HG03108 (cell line): ENCODE data around the gene TMEM89.

Experiments
- ATAC-seq: cut with Tn5 transposase; IDR thresholded peaks from one replicate; pipeline ENCODE4 v1.9.1; 2021; ENCODE audit warnings: moderate library complexity; ENCODE audit not compliant: unreplicated experiment

TMEM89 gene

GRCh38 chr3:48644898-48645760 is 23.6 kb upstream of the TMEM89 start:
- no peak for ATAC-seq

- no peak for ATAC-seq
These were observed 21.0 kb upstream of the TMEM89 start for GRCh38 chr3:48642605-48643004.

GRCh38 chr3:48641396-48641795 is 19.8 kb upstream of the TMEM89 start:
- no peak for ATAC-seq

- ATAC-seq = no peak
These were observed 18.5 kb upstream of the TMEM89 start for GRCh38 chr3:48639944-48640606.

GRCh38 chr3:48637305-48637704 is 15.7 kb upstream of the TMEM89 start:
- ATAC-seq = no peak

GRCh38 chr3:48636149-48636655 is 14.6 kb upstream of the TMEM89 start:
- ATAC-seq = no peak

- peak; percentile 88 for ATAC-seq
These were observed 13.9 kb upstream of the TMEM89 start, which contains the start of gene SLC26A6 for GRCh38 chr3:48635222-48636021. Gene SLC26A6, minus strand, starts transcription at chr3:48635461. Its CDS starts 68 bp downstream, at chr3:48635393.

GRCh38 chr3:48634661-48635221 is 13.2 kb upstream of the TMEM89 start:
- ATAC-seq = peak; percentile 5

- no peak for ATAC-seq
These were observed 12.2 kb upstream of the TMEM89 start for GRCh38 chr3:48633743-48634142.

GRCh38 chr3:48633256-48633655 is 11.7 kb upstream of the TMEM89 start:
- ATAC-seq = no peak

- ATAC-seq = no peak
These were observed 10.2 kb upstream of the TMEM89 start for GRCh38 chr3:48631516-48632448.

GRCh38 chr3:48630833-48631232 is 9.3 kb upstream of the TMEM89 start:
- ATAC-seq = no peak

GRCh38 chr3:48630407-48630806 is 8.8 kb upstream of the TMEM89 start:
- no peak for ATAC-seq

GRCh38 chr3:48629894-48630293 is 8.3 kb upstream of the TMEM89 start:
- no peak for ATAC-seq

- no peak for ATAC-seq
These were observed 6.9 kb upstream of the TMEM89 start for GRCh38 chr3:48628277-48629017.

- ATAC-seq = no peak
These were observed 4.0 kb upstream of the TMEM89 start for GRCh38 chr3:48625600-48625999.

GRCh38 chr3:48624767-48625166 is 3.2 kb upstream of the TMEM89 start:
- no peak for ATAC-seq

- no peak for ATAC-seq
These were observed 2.4 kb upstream of the TMEM89 start for GRCh38 chr3:48623851-48624547.
